ENCODE measurements around the gene TBC1D2.

The TBC1D2 gene

DNA sequence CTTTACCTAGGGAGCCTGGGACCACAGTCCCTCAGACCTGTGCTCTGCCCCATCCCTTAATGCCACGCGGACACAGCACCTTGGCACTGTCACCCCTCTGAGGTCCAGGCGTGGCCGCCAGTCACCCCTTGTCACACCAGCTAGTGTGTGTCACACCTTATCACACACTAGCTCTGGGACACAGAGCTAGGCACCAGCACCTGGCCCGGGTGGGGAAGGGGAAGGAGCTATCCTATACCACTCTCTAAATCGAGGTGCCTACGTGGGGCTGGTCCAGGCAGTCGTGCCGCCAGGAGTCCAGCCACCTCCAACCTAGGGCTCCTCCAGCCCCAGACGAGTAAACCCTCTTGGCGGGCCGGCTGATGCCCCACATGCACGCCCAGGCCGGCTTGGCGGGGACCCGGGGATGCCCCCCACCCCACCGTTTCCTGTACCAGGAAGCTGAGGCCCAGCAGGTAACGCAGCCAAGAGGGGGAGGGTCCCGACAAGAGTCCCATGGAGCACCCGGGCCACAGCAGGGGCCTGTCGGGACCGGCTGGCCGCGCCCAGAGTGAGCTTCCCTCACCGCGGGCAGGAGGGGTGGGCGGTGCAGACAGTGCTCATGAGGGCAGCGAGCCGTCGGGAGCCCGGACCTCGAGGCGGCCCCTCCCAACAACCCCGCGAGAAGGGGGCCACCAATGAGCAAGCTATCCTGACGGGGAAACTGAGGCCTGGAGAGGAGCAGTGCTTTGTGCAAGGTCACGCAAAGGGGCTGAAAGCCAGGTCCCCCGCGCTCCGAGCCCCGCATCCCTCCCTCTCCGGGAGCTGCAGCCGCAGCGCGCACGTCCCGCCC lies 63.6 kb downstream of the TBC1D2 start:
- H3K4me3 Mint-ChIP-seq, result peak overlapping the region; percentile 74 to 78 (median 77)
- TF ChIP-seq, protein P1, sequence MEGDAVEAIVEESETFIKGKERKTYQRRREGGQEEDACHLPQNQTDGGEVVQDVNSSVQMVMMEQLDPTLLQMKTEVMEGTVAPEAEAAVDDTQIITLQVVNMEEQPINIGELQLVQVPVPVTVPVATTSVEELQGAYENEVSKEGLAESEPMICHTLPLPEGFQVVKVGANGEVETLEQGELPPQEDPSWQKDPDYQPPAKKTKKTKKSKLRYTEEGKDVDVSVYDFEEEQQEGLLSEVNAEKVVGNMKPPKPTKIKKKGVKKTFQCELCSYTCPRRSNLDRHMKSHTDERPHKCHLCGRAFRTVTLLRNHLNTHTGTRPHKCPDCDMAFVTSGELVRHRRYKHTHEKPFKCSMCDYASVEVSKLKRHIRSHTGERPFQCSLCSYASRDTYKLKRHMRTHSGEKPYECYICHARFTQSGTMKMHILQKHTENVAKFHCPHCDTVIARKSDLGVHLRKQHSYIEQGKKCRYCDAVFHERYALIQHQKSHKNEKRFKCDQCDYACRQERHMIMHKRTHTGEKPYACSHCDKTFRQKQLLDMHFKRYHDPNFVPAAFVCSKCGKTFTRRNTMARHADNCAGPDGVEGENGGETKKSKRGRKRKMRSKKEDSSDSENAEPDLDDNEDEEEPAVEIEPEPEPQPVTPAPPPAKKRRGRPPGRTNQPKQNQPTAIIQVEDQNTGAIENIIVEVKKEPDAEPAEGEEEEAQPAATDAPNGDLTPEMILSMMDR (IDR thresholded peaks at IDR 0.05; ENCODE audit: unreplicated experiment in 3 of 3), result no peak
- no peaks in the 10 kb centered on the region for H3K9me3 Mint-ChIP-seq
- no peak overlapping the region for H3K27ac Mint-ChIP-seq
- peaks cover 27% of the 10 kb centered on the region for H3K27me3 Mint-ChIP-seq (ENCODE audit: low read depth)
- H3K36me3 Mint-ChIP-seq (ENCODE audit: low read depth), result no peaks in the 10 kb centered on the region
- H3K4me1 Mint-ChIP-seq, result peaks cover 5% of the 10 kb centered on the region

DNA sequence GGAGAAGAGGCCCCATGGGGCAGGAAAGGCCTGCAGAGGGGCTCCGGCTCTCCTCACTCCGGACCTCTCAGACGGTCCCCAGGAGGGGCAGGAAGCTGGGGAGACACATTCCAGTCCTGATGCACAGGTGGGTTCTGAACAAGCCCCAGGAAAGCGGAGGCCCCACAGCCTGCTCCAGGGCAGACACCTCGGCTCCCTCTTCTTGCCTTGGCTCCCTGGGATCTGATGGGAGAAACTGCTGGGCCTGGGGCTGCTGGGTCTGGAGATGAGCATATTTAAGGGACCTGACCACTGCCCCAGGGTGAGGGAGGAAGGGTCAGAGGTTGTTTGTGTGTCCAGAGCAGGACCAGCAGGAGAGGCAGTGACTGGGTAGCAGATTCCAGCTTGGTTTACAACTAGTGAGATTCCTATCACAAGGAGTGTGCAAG lies 64.3 kb downstream of the TBC1D2 start:
- peaks cover 5% of the 10 kb centered on the region for H3K4me1 Mint-ChIP-seq
- TF ChIP-seq, protein P1 (IDR thresholded peaks at IDR 0.05; ENCODE audit: unreplicated experiment in 3 of 3), result no peak
- peaks cover 27% of the 10 kb centered on the region for H3K27me3 Mint-ChIP-seq (ENCODE audit: low read depth)
- H3K36me3 Mint-ChIP-seq (ENCODE audit: low read depth), result no peaks in the 10 kb centered on the region
- peak overlapping the region; percentile 74 to 78 (median 77) for H3K4me3 Mint-ChIP-seq
- H3K9me3 Mint-ChIP-seq, result no peaks in the 10 kb centered on the region
- no peak overlapping the region for H3K27ac Mint-ChIP-seq

DNA sequence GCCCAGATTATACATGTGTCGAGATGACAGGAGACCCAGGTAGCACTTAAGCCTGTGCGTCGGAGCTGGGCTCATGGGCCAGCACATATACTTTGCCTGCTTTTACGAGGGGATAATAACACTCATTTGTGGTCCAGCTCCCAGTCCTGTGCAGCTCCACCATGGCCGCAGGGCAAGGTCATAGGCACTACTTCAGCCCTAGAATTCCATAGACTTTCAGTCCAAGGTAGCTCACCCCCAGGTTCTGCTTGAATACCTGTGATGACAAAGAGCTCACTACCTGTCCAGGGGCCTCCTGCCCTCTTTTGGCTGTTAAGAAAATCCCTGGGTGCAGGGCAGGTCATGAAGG lies 64.7 kb downstream of the TBC1D2 start:
- Mint-ChIP-seq H3K4me3 (peak overlapping the region; percentile 74 to 78 (median 77)), H3K9me3 (no peaks in the 10 kb centered on the region), H3K36me3 (ENCODE audit: low read depth) (no peaks in the 10 kb centered on the region), H3K27ac (no peak overlapping the region), H3K4me1 (peaks cover 5% of the 10 kb centered on the region), H3K27me3 (ENCODE audit: low read depth) (peaks cover 27% of the 10 kb centered on the region)
- TF ChIP-seq, protein P1 (IDR thresholded peaks at IDR 0.05; ENCODE audit: unreplicated experiment in 3 of 3), result no peak

DNA sequence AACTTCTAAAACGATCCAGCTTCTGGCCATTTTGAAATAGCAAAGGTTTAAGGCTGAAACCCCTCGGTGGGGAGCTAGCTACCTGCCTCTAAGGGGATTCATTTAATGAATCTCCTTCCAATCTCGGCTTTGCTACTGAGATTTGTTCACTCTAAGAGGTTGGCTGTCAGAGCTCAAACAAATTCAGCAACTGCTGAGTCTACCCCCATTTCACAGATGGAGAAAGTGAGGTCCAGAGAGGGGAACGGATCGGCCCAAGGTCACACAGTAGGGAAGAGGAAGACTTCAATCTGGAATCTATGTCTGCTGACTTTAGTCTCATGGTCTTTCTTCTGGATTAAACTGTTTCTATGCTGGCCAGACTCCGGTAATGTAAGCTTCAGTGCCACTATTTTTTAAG lies 66.0 kb downstream of the TBC1D2 start:
- Mint-ChIP-seq H3K36me3 (ENCODE audit: low read depth) (no peaks in the 10 kb centered on the region), H3K4me1 (peaks cover 5% of the 10 kb centered on the region), H3K27ac (no peak overlapping the region), H3K9me3 (no peaks in the 10 kb centered on the region), H3K4me3 (no peak overlapping the region), H3K27me3 (ENCODE audit: low read depth) (peaks cover 24% of the 10 kb centered on the region)
- TF ChIP-seq, protein P1 (IDR thresholded peaks at IDR 0.05; ENCODE audit: unreplicated experiment in 3 of 3), result no peak

DNA sequence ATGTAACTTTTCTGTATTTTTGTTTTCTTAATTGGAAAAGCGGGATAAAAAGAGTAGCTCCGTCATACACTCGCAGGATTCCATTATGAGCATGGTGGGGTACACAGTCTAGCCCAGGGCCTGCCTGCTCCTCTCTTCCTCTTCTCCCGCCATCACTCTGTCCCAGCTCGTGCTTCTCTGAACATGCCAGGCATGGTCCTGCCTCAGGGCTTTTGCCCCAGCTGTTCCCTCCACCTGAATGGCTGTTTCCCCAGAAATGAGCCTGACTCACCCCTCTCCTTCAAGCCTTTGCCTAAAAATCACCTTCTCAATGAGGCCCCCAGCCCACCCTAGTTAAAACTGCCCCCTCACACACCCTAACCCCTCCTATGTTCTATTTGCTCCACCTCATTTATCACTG lies 67.5 kb downstream of the TBC1D2 start:
- Mint-ChIP-seq H3K4me3 (no peak overlapping the region), H3K27ac (no peak overlapping the region), H3K36me3 (ENCODE audit: low read depth) (no peaks in the 10 kb centered on the region), H3K9me3 (no peaks in the 10 kb centered on the region), H3K27me3 (ENCODE audit: low read depth) (peaks cover 20% of the 10 kb centered on the region), H3K4me1 (no peaks in the 10 kb centered on the region)
- TF ChIP-seq, protein P1 (IDR thresholded peaks at IDR 0.05; ENCODE audit: unreplicated experiment in 3 of 3), result no peak

DNA sequence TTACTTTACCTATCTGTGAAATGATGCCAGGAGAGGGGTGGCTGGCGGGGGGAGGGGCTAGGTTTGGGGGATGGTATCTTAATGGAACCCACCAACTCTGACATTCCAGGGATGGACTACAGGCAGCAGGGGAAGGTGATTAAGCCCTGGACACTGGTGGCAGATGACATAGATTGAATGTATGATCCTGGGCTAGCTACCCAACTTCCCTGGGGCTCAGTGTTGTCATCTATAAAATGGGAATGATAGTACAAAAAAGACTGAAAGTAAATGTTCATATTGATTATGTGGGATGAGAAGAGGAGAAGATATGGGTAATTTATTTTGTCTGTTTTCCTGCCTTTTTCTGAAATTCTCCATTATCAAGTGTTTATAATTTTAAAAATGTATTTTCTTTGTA lies 69.2 kb downstream of the TBC1D2 start:
- Mint-ChIP-seq H3K4me1 (no peaks in the 10 kb centered on the region), H3K9me3 (no peaks in the 10 kb centered on the region), H3K27ac (no peak overlapping the region), H3K4me3 (no peak overlapping the region), H3K36me3 (ENCODE audit: low read depth) (no peaks in the 10 kb centered on the region), H3K27me3 (ENCODE audit: low read depth) (peaks cover 17% of the 10 kb centered on the region)
- TF ChIP-seq, protein P1 (IDR thresholded peaks at IDR 0.05; ENCODE audit: unreplicated experiment in 3 of 3), result no peak

All from nephron (organoid).